ENCODE measurements around the gene GPR150. TPM values are rescaled to one million over a fixed set of nuclear protein-coding genes. Genes with fewer than 3 reads are reported as not detected.
A peak's percentile ranks its signal among the peaks of the same experiment; 100 is the strongest.

The GPR150 gene
- total and polyA plus RNA-seq, 2 of the 4 experiments (the other 2 are of a cell fraction): under 0.01 to 0.10 TPM

- H3K4me3 ChIP-seq (ENCODE audit: insufficient read depth, low read depth, low read length): no peak overlapping the region
- peaks cover 2% of the 10 kb centered on the region for H3K4me1 ChIP-seq (ENCODE audit: control insufficient read depth, insufficient read depth, low read length)
- H4K5ac ChIP-seq (ENCODE audit: low read depth, low read length): peak overlapping the region; percentile 38; the same call in 1 of the 2 replicates
- H2AFZ ChIP-seq (replicated peaks; ENCODE audit: low read length, poor library complexity): peak overlapping the region; percentile 91
- H2AK9ac ChIP-seq (replicated peaks; ENCODE audit: low read depth, low read length, poor library complexity): peak overlapping the region; percentile 55
- TF ChIP-seq NFE2L2 (IDR thresholded peaks at IDR 0.05; ENCODE audit: low read depth, low read length): no peak
- TF ChIP-seq, protein P1, sequence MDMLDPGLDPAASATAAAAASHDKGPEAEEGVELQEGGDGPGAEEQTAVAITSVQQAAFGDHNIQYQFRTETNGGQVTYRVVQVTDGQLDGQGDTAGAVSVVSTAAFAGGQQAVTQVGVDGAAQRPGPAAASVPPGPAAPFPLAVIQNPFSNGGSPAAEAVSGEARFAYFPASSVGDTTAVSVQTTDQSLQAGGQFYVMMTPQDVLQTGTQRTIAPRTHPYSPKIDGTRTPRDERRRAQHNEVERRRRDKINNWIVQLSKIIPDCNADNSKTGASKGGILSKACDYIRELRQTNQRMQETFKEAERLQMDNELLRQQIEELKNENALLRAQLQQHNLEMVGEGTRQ (IDR thresholded peaks at IDR 0.05; ENCODE audit: low read depth, low read length): no peak
- TF ChIP-seq, protein P2, sequence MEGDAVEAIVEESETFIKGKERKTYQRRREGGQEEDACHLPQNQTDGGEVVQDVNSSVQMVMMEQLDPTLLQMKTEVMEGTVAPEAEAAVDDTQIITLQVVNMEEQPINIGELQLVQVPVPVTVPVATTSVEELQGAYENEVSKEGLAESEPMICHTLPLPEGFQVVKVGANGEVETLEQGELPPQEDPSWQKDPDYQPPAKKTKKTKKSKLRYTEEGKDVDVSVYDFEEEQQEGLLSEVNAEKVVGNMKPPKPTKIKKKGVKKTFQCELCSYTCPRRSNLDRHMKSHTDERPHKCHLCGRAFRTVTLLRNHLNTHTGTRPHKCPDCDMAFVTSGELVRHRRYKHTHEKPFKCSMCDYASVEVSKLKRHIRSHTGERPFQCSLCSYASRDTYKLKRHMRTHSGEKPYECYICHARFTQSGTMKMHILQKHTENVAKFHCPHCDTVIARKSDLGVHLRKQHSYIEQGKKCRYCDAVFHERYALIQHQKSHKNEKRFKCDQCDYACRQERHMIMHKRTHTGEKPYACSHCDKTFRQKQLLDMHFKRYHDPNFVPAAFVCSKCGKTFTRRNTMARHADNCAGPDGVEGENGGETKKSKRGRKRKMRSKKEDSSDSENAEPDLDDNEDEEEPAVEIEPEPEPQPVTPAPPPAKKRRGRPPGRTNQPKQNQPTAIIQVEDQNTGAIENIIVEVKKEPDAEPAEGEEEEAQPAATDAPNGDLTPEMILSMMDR (conservative IDR thresholded peaks at IDR 0.05; ENCODE audit: low read depth, low read length): no peak
- no peak for TF ChIP-seq RFX5 (IDR thresholded peaks at IDR 0.05; ENCODE audit: low read depth, low read length)
- no peak for TF ChIP-seq MXI1 (IDR thresholded peaks at IDR 0.05; ENCODE audit: borderline replicate concordance, low read depth, low read length)
- no peak for TF ChIP-seq FOS (IDR thresholded peaks at IDR 0.05; ENCODE audit: low read depth, low read length)
- no peak for TF ChIP-seq CHD1 (IDR thresholded peaks at IDR 0.05; ENCODE audit: low read depth, low read length)
- no peak for TF ChIP-seq RAD21 (IDR thresholded peaks at IDR 0.05; ENCODE audit: low read length)
- TF ChIP-seq RCOR1 (IDR thresholded peaks at IDR 0.05; ENCODE audit: insufficient replicate concordance, low read length): no peak
- no peak for TF ChIP-seq POLR2A (IDR thresholded peaks at IDR 0.05; ENCODE audit: low read depth, low read length)
- TF ChIP-seq BHLHE40 (IDR thresholded peaks at IDR 0.05; ENCODE audit: low read depth, low read length): no peak
- TF ChIP-seq MAFK (IDR thresholded peaks at IDR 0.05; ENCODE audit: low read depth, low read length): no peak
- TF ChIP-seq, protein P3, sequence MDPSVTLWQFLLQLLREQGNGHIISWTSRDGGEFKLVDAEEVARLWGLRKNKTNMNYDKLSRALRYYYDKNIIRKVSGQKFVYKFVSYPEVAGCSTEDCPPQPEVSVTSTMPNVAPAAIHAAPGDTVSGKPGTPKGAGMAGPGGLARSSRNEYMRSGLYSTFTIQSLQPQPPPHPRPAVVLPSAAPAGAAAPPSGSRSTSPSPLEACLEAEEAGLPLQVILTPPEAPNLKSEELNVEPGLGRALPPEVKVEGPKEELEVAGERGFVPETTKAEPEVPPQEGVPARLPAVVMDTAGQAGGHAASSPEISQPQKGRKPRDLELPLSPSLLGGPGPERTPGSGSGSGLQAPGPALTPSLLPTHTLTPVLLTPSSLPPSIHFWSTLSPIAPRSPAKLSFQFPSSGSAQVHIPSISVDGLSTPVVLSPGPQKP (IDR thresholded peaks at IDR 0.05; ENCODE audit: borderline replicate concordance, low read depth, low read length): no peak
- no peak for TF ChIP-seq SMC3 (IDR thresholded peaks at IDR 0.05; ENCODE audit: low read depth, low read length)
- intact Hi-C loops (cut with micrococcal nuclease): no loop called here
- H2BK5ac ChIP-seq (ENCODE audit: low read depth, low read length, poor library complexity, severe bottlenecking): peak overlapping the region; percentile 57
- peak overlapping the region; percentile 89 for H4K91ac ChIP-seq (ENCODE audit: insufficient read depth, low read depth, low read length)
- H3K4me2 ChIP-seq (ENCODE audit: low read depth, low read length): no peak overlapping the region
- H3K79me1 ChIP-seq (ENCODE audit: low read depth in 1 of 2, low read length in 2 of 2): no peaks in the 10 kb centered on the region
- in situ Hi-C loops (cut with MboI; ENCODE audit: low sequenced_read_pairs): loop anchor here (25.0 kb wide), 1 partner anchor 680 kb away; no protein-coding TSS in a partner anchor
- ChIA-PET POLR2A (ENCODE audit: unreplicated experiment) (no interaction called here), CTCF (no interaction called here)
- peak overlapping the region; percentile 1; the same call in 1 of the 2 replicates for H3K18ac ChIP-seq (ENCODE audit: low read depth, low read length)
- H3K9me3 ChIP-seq (ENCODE audit: control insufficient read depth, insufficient read depth, low read length): no peaks in the 10 kb centered on the region
- DNase-seq (peak; percentile 70), ATAC-seq (ENCODE audit: low read depth) (peak; percentile 74)
- peak overlapping the region; percentile 84 for H3K14ac ChIP-seq (replicated peaks; ENCODE audit: low read depth, low read length)
- peak overlapping the region; percentile 84 for H2AK5ac ChIP-seq (ENCODE audit: low read depth, low read length)
- peak overlapping the region; percentile 41; the same call in 2 of the 3 replicates for H2BK15ac ChIP-seq (ENCODE audit: low read depth, low read length)
- no peak overlapping the region for H3K27ac ChIP-seq (ENCODE audit: insufficient read depth, low read length)
- no TSS peak for BruUV-seq (replicated peaks)
- peak overlapping the region; percentile 84 to 95 for H4K8ac ChIP-seq (ENCODE audit: low read depth in 2 of 2, low read length in 2 of 2)
- no peak overlapping the region for H3K23ac ChIP-seq (ENCODE audit: low read depth, low read length)
- no peaks in the 10 kb centered on the region for H3K27me3 ChIP-seq (ENCODE audit: control insufficient read depth, insufficient read depth, low read length)
- dilution Hi-C loops (cut with HindIII; ENCODE audit: low sequenced_read_pairs, unreplicated experiment): no loop called here
- H2BK20ac ChIP-seq (ENCODE audit: low read depth, low read length): peak overlapping the region; percentile 83
- no peaks in the 10 kb centered on the region for H4K20me1 ChIP-seq (ENCODE audit: insufficient read depth, low read length)
- 50% methylated on average over 1 of the region's 4 CpGs; no CpG with 5 or more reads in 1 of the 2 experiments for WGBS, 2 experiments (ENCODE audit: extremely low coverage in 2 of 2, insufficient read length in 1 of 2)
- H3K4ac ChIP-seq (ENCODE audit: low read depth, low read length): peak overlapping the region; percentile 78
- no peak overlapping the region for H3K9ac ChIP-seq (ENCODE audit: low read depth, low read length)
- no peaks in the 10 kb centered on the region for H3K36me3 ChIP-seq (ENCODE audit: control insufficient read depth, insufficient read depth, low read length)
- H2BK120ac ChIP-seq (ENCODE audit: low read depth, low read length): peak overlapping the region; percentile 69
- H3K56ac ChIP-seq (ENCODE audit: extremely low read depth, insufficient read depth, low read length): no peak overlapping the region
- H3K9me1 ChIP-seq (ENCODE audit: insufficient read depth, low read length): peaks cover 3% of the 10 kb centered on the region; the same call in 1 of the 2 replicates
Observed at GRCh38 chr5:95631991-95632675, 12.2 kb downstream of the GPR150 start.

All from IMR-90 (cell line).